NCI-H524 (cell line): ENCODE measurements around the gene HOXA1.
A peak's percentile ranks its signal among the peaks of the same experiment; 100 is the strongest.

ENCODE experiments used
- DNase-seq, 2 experiments: peaks; one replicate each; lab custom pipeline; 2025; lab: John Stamatoyannopoulos, UW

The HOXA1 gene

GRCh38 chr7:27116962-27117886 lies 21.4 kb upstream of the HOXA1 start:
- DNase-seq, result no peak

DNA sequence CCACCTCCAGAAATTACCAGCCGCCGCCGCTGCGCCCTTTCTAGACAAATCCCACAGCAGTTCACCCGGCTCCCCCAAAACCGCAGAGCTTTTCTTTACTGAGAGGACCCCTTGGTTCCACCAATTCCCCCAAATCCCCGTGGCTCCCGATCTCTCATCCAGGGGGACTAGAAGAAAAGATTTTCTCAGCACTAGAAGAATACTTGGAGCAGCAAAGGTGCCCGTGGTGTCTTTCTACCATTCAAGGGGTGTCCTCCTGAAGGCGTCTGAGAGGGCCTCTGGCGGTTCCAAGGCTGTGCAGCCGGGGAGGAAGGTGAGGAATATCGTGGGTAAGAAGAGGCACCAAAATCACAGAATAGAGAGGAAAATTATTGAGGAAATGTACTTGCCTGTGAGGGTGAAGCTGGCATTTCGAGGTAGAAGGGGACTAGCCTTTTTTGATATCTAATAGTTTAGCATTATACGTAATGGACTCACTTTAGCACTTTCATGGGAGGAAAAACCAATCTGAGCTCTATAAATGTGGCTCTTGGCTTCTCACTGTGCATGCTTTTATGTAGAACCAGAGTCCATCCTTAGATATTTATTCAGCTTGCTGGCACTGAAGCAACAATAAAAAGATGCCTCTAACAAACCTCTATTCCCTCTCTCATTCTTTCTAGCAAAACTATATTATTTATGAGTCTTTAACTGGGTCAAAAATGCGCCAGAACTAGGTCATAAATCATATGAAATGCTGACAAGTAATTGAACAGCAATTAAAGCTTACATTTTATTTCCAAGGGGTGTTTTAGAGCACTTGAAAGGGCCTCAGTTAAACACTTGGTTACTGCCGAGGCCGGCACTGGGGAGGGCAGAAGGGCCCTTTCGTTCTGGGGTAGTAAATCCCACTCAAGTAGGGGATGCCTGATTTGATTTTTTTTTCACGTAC lies 20.5 kb upstream of the HOXA1 start:
- DNase-seq, result no peak

DNA sequence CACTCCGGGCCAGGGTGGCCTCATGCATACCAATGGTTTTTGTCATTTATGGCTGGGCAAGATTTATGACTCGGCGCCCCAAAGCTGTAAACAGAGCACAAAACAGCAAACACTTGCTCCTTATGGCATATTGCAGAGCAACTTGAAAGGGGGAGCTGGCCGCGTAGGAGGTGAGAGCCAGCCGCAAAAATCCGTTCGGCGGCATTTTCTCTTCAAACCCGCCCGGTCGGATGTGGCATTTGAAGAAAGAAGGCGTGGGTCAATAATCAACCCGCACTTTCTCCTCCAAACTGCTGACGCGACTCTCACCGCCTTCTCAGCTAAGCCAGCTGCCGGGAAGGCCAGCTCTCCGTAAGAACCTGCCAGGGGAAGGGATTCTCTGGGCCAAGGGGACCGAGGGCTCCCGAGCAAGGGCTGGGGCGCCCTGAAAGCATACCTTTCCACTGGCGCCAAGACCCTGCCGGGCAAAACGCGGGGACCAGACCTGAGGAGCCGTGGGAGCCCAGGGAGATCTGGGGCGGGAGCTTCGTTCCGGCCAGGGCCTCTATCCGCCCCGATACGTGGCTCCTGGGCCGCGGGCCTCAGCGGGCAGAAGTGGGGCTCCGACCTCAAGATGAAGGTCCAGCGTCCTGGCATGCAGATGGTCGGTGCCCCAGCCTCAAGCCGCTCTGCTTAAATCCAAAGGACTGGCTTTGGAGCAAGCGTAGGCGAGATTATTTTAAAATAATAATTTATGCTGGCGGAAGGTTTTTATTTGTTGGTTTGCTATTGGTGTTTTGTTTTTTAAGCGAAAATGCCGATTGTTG lies 19.6 kb upstream of the HOXA1 start:
- DNase-seq, result no peak

DNA sequence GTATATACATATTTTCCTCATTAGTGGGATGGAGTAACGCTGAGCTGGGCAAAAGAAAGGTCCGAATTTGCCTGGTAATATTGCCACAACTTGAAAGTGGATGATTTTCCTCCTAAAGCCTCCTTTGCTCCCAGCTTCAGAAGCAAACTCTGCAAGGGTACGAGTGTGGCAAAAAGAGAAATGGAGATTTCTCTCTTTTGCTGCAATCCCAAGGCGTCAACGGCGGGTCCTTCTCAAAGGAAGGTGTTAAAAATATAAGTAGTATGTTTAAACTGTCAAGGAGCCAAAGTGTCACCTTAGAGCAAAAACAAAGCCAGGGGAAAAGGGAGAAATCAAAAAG lies 19.1 kb upstream of the HOXA1 start:
- DNase-seq, result no peak

- DNase-seq, result peak; percentile 58 to 59
Observed at GRCh38 chr7:27113991-27114769, 18.4 kb upstream of the HOXA1 start.

DNA sequence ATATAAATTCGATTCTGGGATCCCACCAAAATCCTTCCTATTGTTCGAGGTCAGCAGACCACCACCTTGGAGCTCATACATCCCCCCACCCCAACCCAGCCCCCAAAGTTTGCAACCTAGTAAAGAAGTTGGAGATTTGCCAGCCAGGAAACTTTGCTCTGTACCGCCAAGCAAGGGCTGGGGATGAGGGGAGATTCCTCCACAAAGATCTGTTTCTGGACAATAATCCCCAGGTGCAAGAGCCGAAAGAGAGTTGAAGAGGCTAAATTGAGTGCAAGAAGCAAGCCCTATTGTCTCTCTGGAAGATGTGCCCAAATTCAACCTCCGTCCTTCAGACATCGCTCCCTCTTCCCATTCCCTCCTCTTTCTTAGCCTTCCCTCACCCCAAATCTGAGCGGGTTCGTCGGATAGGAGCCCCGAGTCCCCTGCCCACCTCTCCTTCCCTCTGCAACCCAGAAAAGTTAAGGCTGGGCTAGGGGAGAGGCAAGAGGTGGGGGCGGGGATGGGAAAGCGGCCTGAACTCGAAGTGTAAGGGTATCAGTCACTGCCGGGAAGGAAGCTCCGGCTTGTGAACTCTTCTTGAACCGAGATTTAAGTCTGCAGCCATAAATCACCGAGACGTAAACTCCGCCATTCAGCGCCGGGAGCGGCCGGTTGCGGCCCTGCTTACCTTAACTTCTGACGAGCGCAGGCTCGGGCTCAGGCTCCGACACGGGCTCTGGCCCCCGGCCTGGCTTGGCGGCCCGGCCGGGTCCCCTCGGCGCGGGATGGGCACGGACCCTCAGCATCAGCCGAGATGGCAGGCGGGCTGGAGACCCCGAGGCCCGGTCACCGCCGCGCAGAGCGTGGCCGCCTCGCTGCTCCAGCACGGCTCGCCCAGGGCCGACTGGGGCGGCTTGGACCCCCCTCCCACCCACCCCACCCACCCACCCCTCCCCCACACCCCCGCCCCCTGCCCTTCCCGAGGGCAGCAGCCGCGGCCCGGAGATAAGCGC lies 17.5 kb upstream of the HOXA1 start:
- DNase-seq, result peak; percentile 29 to 55

GRCh38 chr7:27112361-27112760 lies 16.6 kb upstream of the HOXA1 start:
- DNase-seq, result no peak

DNA sequence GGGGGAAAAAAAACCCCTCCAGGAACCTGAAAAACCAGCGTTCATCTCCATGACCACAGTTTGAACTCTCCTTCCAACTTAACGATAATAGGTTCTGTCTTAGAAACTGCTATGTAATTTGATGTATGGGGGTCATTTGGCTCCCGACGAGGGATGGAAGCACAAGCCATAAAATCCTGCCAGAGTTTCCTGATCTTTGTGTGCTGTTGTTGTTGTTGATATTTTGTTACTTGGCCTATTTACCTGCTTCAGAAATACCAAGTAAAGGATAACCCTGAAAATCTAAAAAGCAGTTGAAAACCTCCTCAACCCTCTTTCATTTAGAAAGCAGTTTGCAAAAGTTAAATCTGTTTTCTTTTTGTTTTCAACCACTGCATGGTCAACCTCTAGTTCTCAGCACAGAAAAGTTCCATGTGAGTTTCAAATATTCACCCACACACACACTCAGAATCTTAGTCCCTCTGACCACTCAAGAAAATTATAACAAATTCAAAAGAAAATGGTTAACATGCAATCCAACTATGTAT lies 16.0 kb upstream of the HOXA1 start:
- no peak for DNase-seq

- no peak for DNase-seq
Observed at GRCh38 chr7:27111042-27111750, 15.4 kb upstream of the HOXA1 start.

DNA sequence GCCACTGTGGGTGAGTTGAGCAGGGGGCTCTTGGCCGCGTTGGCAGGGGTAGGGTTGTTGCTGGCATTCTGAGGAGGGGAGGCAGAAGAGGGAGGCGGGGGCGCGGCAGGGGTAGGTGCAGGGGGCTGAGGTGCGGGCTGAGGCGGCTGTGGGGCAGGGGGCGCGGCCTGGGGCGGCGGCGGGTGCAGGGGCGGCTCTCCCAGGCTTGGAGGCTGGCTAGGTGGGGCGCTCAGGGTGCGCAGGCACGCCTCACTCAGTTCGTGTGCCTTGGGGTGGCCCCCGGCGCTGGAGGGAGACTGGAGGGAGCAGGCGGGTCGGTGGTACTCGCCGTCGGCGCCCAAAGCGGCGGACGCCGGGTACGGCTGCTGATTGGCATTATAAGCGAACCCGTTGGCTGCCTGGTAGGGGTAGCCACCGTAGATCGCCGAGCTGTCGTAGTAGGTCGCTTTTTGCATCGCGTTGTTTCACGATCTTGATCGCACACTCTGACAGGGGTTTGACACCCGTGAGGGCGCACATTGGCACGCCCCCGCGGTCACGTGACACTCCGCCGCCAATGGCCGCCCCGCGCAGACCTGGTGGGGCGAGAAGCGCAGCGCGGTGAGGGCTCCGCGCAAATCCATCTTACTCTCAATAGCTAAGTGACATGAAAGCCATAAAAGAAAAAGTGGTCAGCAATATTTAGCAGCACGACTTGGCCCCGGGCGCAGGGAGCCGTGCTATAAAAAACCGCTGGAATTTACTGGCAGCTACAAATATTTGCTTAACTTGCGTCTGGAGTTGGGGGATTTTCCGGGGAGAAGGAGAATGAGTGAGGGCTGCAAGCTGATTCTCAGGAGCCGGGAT lies 14.6 kb upstream of the HOXA1 start:
- no peak for DNase-seq

DNA sequence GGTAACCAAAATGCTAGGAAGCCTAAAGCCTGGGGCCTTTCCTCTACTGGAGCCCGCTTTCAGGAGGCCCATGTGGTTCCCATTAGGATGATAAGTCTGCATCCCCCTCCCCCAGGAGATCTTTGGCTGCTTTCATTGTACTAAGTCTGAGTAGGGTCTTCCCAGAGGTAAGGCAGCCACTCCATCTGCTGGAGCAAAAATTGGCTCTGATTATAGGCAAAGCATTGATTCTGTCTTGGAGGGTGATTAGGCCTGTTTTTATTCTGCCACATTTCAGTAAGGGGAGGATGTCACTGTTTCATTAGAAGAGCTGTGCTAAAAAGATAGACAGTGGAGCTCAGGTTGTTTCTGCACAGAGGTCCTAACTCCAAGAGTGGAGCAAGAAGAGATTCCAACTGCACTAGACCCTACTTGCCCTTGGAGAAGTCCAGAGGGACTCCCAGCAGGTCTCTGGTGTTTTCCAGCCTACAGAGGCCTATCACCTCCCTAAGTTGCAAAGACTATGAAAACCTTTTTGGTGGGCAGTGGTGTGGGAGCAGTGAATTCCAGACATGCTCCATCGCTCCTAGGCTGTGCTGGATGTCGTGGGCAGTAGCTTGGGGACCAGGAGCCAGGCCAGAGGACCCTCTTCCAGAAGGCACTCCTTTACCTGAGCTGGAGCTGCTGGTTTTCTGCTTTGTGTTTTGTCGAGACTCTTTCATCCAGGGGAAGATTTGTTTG lies 13.8 kb upstream of the HOXA1 start:
- no peak for DNase-seq

DNA sequence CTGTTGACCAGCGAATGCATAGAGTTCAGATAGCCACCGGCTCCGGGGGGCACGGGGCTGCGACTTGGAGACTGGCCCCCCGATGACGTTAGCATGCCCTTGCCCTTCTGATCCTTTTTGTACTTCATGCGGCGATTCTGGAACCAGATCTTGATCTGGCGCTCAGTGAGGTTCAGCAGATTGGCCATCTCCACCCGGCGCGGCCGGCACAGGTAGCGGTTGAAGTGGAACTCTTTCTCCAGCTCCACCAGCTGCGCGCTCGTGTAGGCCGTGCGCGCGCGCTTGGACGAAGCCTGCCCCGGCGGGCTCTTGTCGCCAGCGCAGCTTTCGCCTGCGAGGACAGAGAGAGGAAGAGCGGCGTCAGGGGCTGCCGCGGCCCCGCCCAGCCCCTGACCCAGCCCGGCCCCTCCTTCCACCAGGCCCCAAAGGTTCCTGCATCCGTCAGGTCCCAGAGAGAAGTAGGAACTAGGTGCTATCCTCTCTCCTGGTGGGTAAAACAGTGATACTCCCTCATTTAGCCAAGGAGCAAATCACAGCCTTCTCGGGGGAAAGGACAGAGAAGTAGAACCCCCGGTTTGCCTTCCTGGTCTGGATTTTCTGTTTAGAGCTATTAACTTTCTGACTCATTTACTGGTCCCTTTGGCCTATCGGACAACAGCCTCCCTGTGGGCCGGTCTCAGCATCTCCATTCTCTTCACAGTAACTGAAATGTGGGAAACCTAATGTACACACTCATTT lies 12.8 kb upstream of the HOXA1 start:
- no peak for DNase-seq

DNA sequence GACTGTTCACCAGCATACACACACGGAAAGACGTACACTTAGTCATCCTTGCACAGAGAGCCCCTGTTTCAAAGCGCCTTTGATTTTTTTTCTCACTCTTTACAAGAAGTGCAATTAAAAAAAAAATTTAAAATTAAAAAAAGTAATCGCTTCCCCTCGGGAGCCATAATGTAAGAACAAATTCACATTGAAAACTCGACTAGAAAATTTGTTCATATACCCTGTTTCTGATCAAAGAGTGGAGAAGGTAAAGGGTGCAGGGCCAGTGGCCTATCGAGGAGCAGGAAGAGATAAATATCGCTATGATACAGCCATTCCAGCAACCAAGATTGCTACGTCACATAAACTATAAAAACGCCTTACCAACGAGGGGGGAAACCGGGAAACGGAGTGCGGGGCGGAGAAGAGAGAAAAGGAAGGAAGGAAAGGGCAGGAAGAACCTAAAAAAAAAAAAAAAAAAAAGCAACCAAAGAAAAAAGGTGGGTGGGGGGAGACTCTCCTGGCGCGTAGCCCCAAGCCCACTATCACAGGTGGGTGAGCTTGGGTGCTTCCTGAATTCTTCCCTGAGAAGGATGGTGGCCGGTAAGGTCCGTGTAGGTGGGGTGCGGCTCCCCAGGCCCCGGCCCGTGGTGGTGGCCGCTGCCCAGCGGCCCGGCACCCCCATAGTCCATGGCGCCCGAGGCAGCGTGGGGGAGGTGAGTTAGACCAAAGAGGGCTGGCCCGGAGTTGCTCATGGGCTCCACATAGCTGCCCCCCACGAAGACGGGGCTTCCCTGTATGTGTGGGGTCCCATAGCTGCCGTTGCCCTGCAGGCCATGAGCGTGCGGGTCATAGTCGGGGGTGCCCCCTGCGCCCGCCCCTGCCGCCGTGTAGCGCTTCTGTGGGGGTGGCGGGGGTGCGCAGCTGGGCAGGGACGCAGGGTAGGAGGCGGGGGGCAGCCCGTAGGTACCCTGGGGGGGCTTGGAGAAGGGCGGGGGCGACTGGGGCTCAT lies 11.9 kb upstream of the HOXA1 start:
- DNase-seq, result no peak

GRCh38 chr7:27106901-27107240 lies 11.1 kb upstream of the HOXA1 start:
- DNase-seq, result no peak

GRCh38 chr7:27106181-27106900 lies 10.5 kb upstream of the HOXA1 start:
- DNase-seq, result peak; percentile 13 to 36
